ENCODE measurements around the gene IMMP2L. TPM values are rescaled to one million over a fixed set of nuclear protein-coding genes. Genes with fewer than 3 reads are reported as not detected.
"Not testable (repeated sequence)": the region's sequence is repeated elsewhere in the genome, so short reads cannot be mapped to it uniquely, and the experiment has no call there.

Gene IMMP2L
- total RNA-seq, 1 donor from 2014 or later = 19.0 TPM

DNA sequence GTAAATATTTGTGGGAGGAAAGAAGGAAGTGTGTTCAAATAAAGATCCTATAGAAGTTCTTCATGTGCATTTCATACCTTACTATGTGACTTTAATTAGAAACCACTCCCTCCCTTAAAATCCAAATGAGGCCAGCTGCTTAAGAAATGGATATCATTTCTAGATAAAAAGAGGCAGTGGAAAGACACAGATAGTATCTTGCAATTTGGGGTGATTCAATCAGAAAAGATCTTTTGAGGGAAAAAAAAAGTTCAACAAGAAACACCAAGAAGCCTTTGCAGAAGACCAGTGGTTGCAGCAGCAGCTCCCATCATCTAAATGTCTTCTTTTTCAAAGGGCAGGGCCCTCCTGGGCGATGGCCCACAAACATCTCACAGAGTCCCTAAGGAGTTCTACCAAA lies 271.3 kb downstream of the IMMP2L start:
- Histone ChIP-seq H3K36me3 (ENCODE audit: control insufficient read depth, insufficient read depth, low read length) (no peaks in the 10 kb centered on the region), H3K27me3 (ENCODE audit: control insufficient read depth, insufficient read depth, low read length) (no peaks in the 10 kb centered on the region), H3K4me3 (ENCODE audit: low read depth, low read length) (no peak overlapping the region)
- FAIRE-seq = no peak
- TF ChIP-seq, protein P1, sequence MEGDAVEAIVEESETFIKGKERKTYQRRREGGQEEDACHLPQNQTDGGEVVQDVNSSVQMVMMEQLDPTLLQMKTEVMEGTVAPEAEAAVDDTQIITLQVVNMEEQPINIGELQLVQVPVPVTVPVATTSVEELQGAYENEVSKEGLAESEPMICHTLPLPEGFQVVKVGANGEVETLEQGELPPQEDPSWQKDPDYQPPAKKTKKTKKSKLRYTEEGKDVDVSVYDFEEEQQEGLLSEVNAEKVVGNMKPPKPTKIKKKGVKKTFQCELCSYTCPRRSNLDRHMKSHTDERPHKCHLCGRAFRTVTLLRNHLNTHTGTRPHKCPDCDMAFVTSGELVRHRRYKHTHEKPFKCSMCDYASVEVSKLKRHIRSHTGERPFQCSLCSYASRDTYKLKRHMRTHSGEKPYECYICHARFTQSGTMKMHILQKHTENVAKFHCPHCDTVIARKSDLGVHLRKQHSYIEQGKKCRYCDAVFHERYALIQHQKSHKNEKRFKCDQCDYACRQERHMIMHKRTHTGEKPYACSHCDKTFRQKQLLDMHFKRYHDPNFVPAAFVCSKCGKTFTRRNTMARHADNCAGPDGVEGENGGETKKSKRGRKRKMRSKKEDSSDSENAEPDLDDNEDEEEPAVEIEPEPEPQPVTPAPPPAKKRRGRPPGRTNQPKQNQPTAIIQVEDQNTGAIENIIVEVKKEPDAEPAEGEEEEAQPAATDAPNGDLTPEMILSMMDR (IDR thresholded peaks at IDR 0.05; ENCODE audit: insufficient read depth, low read length, severe bottlenecking) = no peak
- DNase-seq (ENCODE audit: low read depth) = no peak

DNA sequence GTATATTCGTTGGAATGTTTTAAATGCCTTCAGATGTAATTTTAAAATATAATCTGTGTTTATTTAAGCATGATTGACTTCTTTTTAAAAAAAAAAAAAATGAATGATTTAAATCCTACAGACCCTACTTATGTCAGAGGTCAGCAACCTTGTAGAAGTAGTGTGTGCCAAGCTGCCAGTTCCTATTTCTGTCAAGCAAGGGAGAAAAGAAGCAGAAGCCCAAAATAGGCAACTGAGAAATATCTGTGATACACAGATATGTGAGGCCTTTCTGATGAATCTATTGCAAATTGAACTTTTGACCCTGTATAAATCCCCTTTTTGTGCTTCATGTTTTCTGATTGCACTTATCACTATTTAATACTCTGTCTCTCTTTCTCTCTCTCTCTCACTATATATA lies 271.9 kb downstream of the IMMP2L start:
- Histone ChIP-seq H3K27me3 (ENCODE audit: control insufficient read depth, insufficient read depth, low read length) (no peaks in the 10 kb centered on the region), H3K4me3 (ENCODE audit: low read depth, low read length) (no peak overlapping the region), H3K36me3 (ENCODE audit: control insufficient read depth, insufficient read depth, low read length) (no peaks in the 10 kb centered on the region)
- FAIRE-seq = no peak
- no peak for DNase-seq (ENCODE audit: low read depth)
- TF ChIP-seq, protein P1 (IDR thresholded peaks at IDR 0.05; ENCODE audit: insufficient read depth, low read length, severe bottlenecking) = no peak

DNA sequence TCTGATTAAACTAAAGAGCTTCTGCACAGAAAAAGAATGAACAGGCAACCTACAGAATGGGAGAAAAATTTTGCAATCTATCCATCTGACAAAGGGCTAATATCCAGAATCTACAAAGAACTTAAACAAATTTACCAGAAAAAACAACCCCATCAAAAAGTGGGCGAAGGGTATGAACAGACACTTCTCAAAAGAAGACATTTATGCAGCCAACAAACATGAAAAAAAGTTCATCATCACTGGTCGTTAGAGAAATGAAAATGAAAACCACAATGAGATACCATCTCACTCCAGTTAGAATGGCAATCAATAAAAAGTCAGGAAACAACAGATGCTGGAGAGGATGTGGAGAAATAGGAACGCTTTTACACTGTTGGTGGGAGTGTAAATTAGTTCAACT lies 273.9 kb downstream of the IMMP2L start:
- FAIRE-seq; H3K4me3 ChIP-seq (ENCODE audit: low read depth, low read length): not testable (repeated sequence)

DNA sequence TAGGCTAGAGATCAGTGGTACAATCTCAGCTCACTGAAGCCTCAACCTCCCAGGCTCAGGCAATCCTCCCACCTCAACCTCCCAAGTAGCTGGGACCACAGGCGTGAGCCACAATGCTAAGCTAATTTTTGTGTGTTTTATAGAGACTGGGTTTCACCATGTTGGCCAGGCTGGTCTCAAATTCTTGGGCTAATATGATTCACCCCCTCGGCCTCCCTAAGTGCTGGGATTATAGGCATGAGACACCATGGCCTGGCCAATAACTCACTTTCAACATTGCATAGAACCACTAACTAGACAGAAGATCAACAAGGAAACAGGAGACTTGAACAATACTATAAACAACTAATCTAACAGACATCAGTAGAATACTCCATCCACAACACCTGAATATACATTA lies 279.7 kb downstream of the IMMP2L start:
- no peak for DNase-seq (ENCODE audit: low read depth)
- H3K36me3 ChIP-seq (ENCODE audit: control insufficient read depth, insufficient read depth, low read length) = no peaks in the 10 kb centered on the region
- no peak overlapping the region for H3K4me3 ChIP-seq (ENCODE audit: low read depth, low read length)
- FAIRE-seq = no peak
- H3K27me3 ChIP-seq (ENCODE audit: control insufficient read depth, insufficient read depth, low read length) = no peaks in the 10 kb centered on the region
- TF ChIP-seq, protein P1 (IDR thresholded peaks at IDR 0.05; ENCODE audit: insufficient read depth, low read length, severe bottlenecking) = no peak

More for the DNA sequence above, 273.9 kb downstream of the IMMP2L start:
- not testable (repeated sequence) for DNase-seq (ENCODE audit: low read depth); H3K27me3 ChIP-seq (ENCODE audit: control insufficient read depth, insufficient read depth, low read length); H3K36me3 ChIP-seq (ENCODE audit: control insufficient read depth, insufficient read depth, low read length)

DNA sequence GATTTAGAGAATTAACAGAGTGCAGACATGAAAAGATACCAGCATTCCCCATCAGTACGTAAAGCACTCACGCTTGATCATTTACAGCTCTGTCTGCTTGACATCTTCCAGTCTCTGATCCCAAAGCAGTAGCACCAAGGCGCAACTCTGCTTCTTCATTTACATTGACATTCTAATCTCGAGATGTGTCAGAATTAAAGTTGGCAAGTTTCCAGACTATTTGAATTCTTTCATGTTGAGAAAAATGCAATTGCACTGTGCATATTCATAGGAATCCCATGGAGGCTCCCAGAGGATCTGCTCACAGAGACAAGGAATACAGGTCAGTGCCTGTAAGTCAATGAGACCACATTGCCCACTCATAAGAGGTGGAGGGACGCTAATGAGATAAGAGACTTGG lies 287.4 kb downstream of the IMMP2L start:
- FAIRE-seq = no peak

DNA sequence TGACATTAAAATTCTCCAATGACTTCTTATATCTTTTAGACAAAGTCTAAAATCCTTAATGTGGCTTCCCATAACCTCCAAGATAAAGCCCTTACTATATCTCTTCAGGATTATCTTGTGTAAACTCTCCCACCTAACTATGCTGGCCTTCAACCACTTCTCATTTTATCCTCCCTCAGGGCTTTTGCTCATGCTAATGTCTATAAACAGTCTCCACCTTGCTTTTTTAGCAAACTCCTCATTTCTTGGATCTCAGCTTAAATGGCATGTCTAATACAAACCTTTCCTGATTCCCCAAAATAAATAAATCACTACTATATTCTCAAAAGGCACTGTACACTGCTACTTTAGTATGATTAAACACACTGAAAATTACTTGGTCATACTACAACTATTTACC lies 290.2 kb downstream of the IMMP2L start:
- Histone ChIP-seq H3K36me3 (ENCODE audit: control insufficient read depth, insufficient read depth, low read length) (no peaks in the 10 kb centered on the region), H3K4me3 (ENCODE audit: low read depth, low read length) (no peak overlapping the region), H3K27me3 (ENCODE audit: control insufficient read depth, insufficient read depth, low read length) (no peaks in the 10 kb centered on the region)
- DNase-seq (ENCODE audit: low read depth) (no peak), FAIRE-seq (no peak)
- TF ChIP-seq, protein P1 (IDR thresholded peaks at IDR 0.05; ENCODE audit: insufficient read depth, low read length, severe bottlenecking) = no peak

More for the DNA sequence above, 287.4 kb downstream of the IMMP2L start:
- Histone ChIP-seq H3K36me3 (ENCODE audit: control insufficient read depth, insufficient read depth, low read length) (no peaks in the 10 kb centered on the region), H3K4me3 (ENCODE audit: low read depth, low read length) (no peak overlapping the region), H3K27me3 (ENCODE audit: control insufficient read depth, insufficient read depth, low read length) (no peaks in the 10 kb centered on the region)
- DNase-seq (ENCODE audit: low read depth) = peak; percentile 33
- TF ChIP-seq, protein P1 (IDR thresholded peaks at IDR 0.05; ENCODE audit: insufficient read depth, low read length, severe bottlenecking) = no peak

DNA sequence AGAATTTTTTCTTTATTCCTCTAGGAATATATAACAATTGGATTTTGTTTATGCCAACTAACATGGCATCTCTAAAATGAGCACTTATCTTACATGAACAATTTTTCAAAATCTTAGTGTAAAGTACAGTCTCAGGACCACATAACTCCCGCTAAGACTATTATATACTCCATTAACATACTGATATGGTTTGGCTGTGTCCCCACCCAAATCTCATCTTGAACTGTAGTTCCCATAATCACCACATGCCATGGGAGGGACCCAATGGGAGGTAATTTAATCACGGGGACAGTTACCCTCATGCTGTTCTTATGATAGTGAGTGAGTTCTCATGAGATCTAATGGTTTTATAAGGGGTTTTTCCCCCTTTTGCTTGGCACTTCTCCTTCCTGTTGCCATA lies 291.5 kb downstream of the IMMP2L start:
- H3K36me3 ChIP-seq (ENCODE audit: control insufficient read depth, insufficient read depth, low read length); H3K27me3 ChIP-seq (ENCODE audit: control insufficient read depth, insufficient read depth, low read length); DNase-seq (ENCODE audit: low read depth); H3K4me3 ChIP-seq (ENCODE audit: low read depth, low read length); FAIRE-seq: not testable (repeated sequence)
